B cell (primary cell): ENCODE measurements around the gene LYPD1. TPM values are rescaled to one million over a fixed set of nuclear protein-coding genes. Genes with fewer than 3 reads are reported as not detected.

Source experiments
- ATAC-seq: fragments of 200-7000 bp; cut with Tn5 transposase; one replicate; pipeline ENCODE4 v1.10.0; 2021; ENCODE audit warnings: low read depth, mild to moderate bottlenecking, moderate number of reproducible peaks, moderate library complexity
- CTCF ChIA-PET: fragments of 350-600 bp; sonication (Branson Sonifier 250); formaldehyde crosslinking; loops from one replicate; lab custom pipeline; 2021; ENCODE audit warnings: antibody characterized with exemption, inconsistent platforms; lab: Charles Lee
- POLR2A ChIA-PET: fragments of 350-600 bp; sonication (Branson Sonifier 250); formaldehyde crosslinking; loops from one replicate; lab custom pipeline; 2021; ENCODE audit warnings: antibody characterized with exemption; lab: Charles Lee
- DNase-seq: peaks from one replicate; pipeline ENCODE4 v3.0.0; 2013
- H2AFZ ChIP-seq: 2 replicates; pipeline ENCODE4 v1.6.1; 2012; ENCODE audit warnings: mild to moderate bottlenecking, low read depth, low read length; ENCODE audit not compliant: insufficient read depth, poor library complexity, severe bottlenecking
- H3K27ac ChIP-seq, 2 donors: 1 replicate in 1 of 2; 2 replicates in 1 of 2; pipeline ENCODE4 v1.5.1; 2012 to 2013; ENCODE audit warnings: low read length in 2 of 2, mild to moderate bottlenecking in 2 of 2, moderate library complexity in 1 of 2
- H3K27me3 ChIP-seq, 4 experiments: fragments of 200-600 bp in 1 of 4; sonication (generic) in 1 of 4; replicated peaks in 1 of 4; 1 replicate in 2 of 4; 2 replicates in 2 of 4; pipeline versions ENCODE4 v1.6.1 to v1.7.0; 2013 to 2016; ENCODE audit warnings: low read length in 3 of 4, mild to moderate bottlenecking in 2 of 4, mixed read lengths in 1 of 4, moderate library complexity in 1 of 4; ENCODE audit not compliant: insufficient read depth in 4 of 4, control insufficient read depth in 3 of 4; ENCODE audit errors: control extremely low read depth in 1 of 4
- H3K36me3 ChIP-seq, 2 experiments: replicated peaks in 1 of 2; 1 replicate in 1 of 2; 2 replicates in 1 of 2; pipeline versions ENCODE4 v1.6.1 to v1.7.1; 2013; ENCODE audit warnings: low read length in 1 of 2; ENCODE audit not compliant: insufficient read depth in 2 of 2, control insufficient read depth in 1 of 2; ENCODE audit errors: control extremely low read depth in 1 of 2, extremely low read depth in 1 of 2
- H3K4me1 ChIP-seq, 2 donors: fragments of 200-600 bp in 1 of 2; sonication (generic) in 1 of 2; 1 replicate in 1 of 2; 2 replicates in 1 of 2; pipeline versions ENCODE4 v1.5.1 to v1.6.1; 2013 to 2017; ENCODE audit warnings: low read length in 2 of 2; ENCODE audit not compliant: control insufficient read depth in 2 of 2, insufficient read depth in 2 of 2
- H3K4me2 ChIP-seq: replicated peaks from 2 replicates; pipeline ENCODE3; 2012; ENCODE audit warnings: mild to moderate bottlenecking, low read depth, low read length; ENCODE audit not compliant: poor library complexity, severe bottlenecking
- H3K4me3 ChIP-seq, 5 experiments: fragments of 200-600 bp in 1 of 5; sonication (generic) in 1 of 5; 1 replicate in 3 of 5; 2 replicates in 2 of 5; pipeline versions ENCODE4 v1.5.1 to v1.7.0; 2011 to 2016; ENCODE audit warnings: low read length in 4 of 5, mild to moderate bottlenecking in 4 of 5, low read depth in 2 of 5, control low read depth in 1 of 5, moderate library complexity in 1 of 5; ENCODE audit not compliant: insufficient read depth in 1 of 5; ENCODE audit errors: control extremely low read depth in 1 of 5, extremely low read depth in 1 of 5
- H3K79me2 ChIP-seq: fragments of 200-600 bp; sonication (generic); one replicate; pipeline ENCODE4 v1.6.0; 2016; ENCODE audit warnings: low read length; ENCODE audit not compliant: control insufficient read depth, insufficient read depth
- H3K9ac ChIP-seq: fragments of 200-600 bp; sonication (generic); 2 replicates; pipeline ENCODE4 v1.6.1; 2017; ENCODE audit warnings: mild to moderate bottlenecking, low read length, moderate library complexity
- H3K9me3 ChIP-seq, 3 donors: one replicate each; pipeline versions ENCODE4 v1.6.1 to v1.7.1; 2013; ENCODE audit warnings: low read length in 2 of 3; ENCODE audit not compliant: control insufficient read depth in 2 of 3, insufficient read depth in 1 of 3; ENCODE audit errors: control extremely low read depth in 1 of 3
- H4K20me1 ChIP-seq: 2 replicates; pipeline ENCODE4 v1.6.0; 2012; ENCODE audit warnings: mild to moderate bottlenecking, low read length; ENCODE audit not compliant: insufficient read depth, control insufficient read depth, poor library complexity, severe bottlenecking
- H3K27ac Mint-ChIP-seq: one replicate; pipeline ENCODE4 v1.8.0; 2021; ENCODE audit warnings: mixed read lengths
- H3K27me3 Mint-ChIP-seq: one replicate; pipeline ENCODE4 v1.8.0; 2021; ENCODE audit warnings: mixed read lengths
- H3K4me1 Mint-ChIP-seq: one replicate; pipeline ENCODE4 v1.8.0; 2021; ENCODE audit warnings: mixed read lengths
- H3K4me3 Mint-ChIP-seq: one replicate; pipeline ENCODE4 v1.8.0; 2021; ENCODE audit warnings: mixed read lengths
- H3K9me3 Mint-ChIP-seq: one replicate; pipeline ENCODE4 v1.8.0; 2022; ENCODE audit warnings: mixed read lengths; ENCODE audit not compliant: insufficient read depth
- CTCF ChIP-seq: fragments of 200-600 bp; IDR thresholded peaks from one replicate; pipeline ENCODE4 v1.8.0; 2022; ENCODE audit warnings: antibody characterized with exemption, mild to moderate bottlenecking
- EZH2 ChIP-seq: IDR thresholded peaks from 2 replicates; pipeline ENCODE4 v1.6.1; 2012; ENCODE audit warnings: borderline replicate concordance, low read depth, mild to moderate bottlenecking, moderate library complexity, low read length; ENCODE audit not compliant: insufficient read depth, poor library complexity, severe bottlenecking
- WGBS: methylation state at CpG from one replicate; pipeline ENCODE4 v1.1.5; 2013; ENCODE audit warnings: missing lambda C conversion rate; ENCODE audit not compliant: insufficient coverage; 5-methylcytosine and 5-hydroxymethylcytosine counted together
- intact Hi-C: fragments of 100-400 bp; cut with micrococcal nuclease; formaldehyde crosslinking; loops from one replicate; pipeline ENCODE4 v1.10.0; 2022
- polyA plus RNA-seq: library from polyadenylated mRNA; depleted of rRNA; stranded (reverse); fragments of >200 nt; gene quantifications from 2 replicates; pipeline ENCODE4 v1.2.3, GENCODE V29; 2012
- total RNA-seq, 2 donors: library from RNA; stranded (reverse); fragments of 120-200 nt in 1 of 2; gene quantifications; 1 replicate in 1 of 2; 2 replicates in 1 of 2; pipeline versions ENCODE4 v1.2.3 to v1.2.4, GENCODE V29; 2013 to 2022

The LYPD1 gene
- total and polyA plus RNA-seq, 2 donors (not counting 1 experiment from before 2014, with no cell fraction given), result 0.07 TPM; not detected in 1

- H3K27me3 ChIP-seq, result no peaks in the 10 kb centered on the region
- ATAC-seq, result no peak
- intact Hi-C loops, result no loop called here
Observed at GRCh38 chr2:132692816-132693215, 22.8 kb upstream of the LYPD1 start.

GRCh38 chr2:132691556-132691955 is 21.6 kb upstream of the LYPD1 start:
- no peaks in the 10 kb centered on the region for H3K9me3 ChIP-seq
- H3K4me3 ChIP-seq, result no peak overlapping the region
- no peaks in the 10 kb centered on the region for H3K4me1 ChIP-seq
- ChIA-PET POLR2A (no interaction called here), CTCF (no interaction called here)
- Mint-ChIP-seq H3K4me1 (no peaks in the 10 kb centered on the region), H3K4me3 (no peak overlapping the region), H3K27me3 (peaks cover 3% of the 10 kb centered on the region), H3K9me3 (no peaks in the 10 kb centered on the region), H3K27ac (no peak overlapping the region)
- DNase-seq (no peak), ATAC-seq (no peak)
- intact Hi-C loops, result no loop called here
- H2AFZ ChIP-seq, result no peak overlapping the region
- H3K9ac ChIP-seq, result no peak overlapping the region
- H3K27me3 ChIP-seq, result no peaks in the 10 kb centered on the region
- no peak overlapping the region for H3K4me2 ChIP-seq
- TF ChIP-seq EZH2 (no peak), CTCF (no peak)
- no peaks in the 10 kb centered on the region for H4K20me1 ChIP-seq
- H3K79me2 ChIP-seq, result no peaks in the 10 kb centered on the region
- H3K36me3 ChIP-seq, result no peaks in the 10 kb centered on the region
- 92% methylated on average over 4 of the region's 4 CpGs for WGBS
- no peak overlapping the region for H3K27ac ChIP-seq

More at GRCh38 chr2:132692816-132693215, 22.8 kb upstream of the LYPD1 start:
- ChIA-PET POLR2A (no interaction called here), CTCF (interaction anchor here (0.7 kb wide), 1 partner anchor 395 kb away, joined by 3 read pairs; no protein-coding TSS in a partner anchor)
- Histone ChIP-seq H3K27ac (no peak overlapping the region), H3K9ac (no peak overlapping the region), H3K4me2 (no peak overlapping the region), H3K4me3 (no peak overlapping the region), H2AFZ (no peak overlapping the region), H3K9me3 (no peaks in the 10 kb centered on the region), H3K36me3 (no peaks in the 10 kb centered on the region), H3K79me2 (no peaks in the 10 kb centered on the region), H4K20me1 (no peaks in the 10 kb centered on the region), H3K4me1 (no peaks in the 10 kb centered on the region)
- no peaks in the 10 kb centered on the region for H3K4me1 Mint-ChIP-seq
- no peak overlapping the region for H3K27ac Mint-ChIP-seq
- no peak overlapping the region for H3K4me3 Mint-ChIP-seq
- no CpG with 5 or more reads among the region's 1 CpG for WGBS
- H3K9me3 Mint-ChIP-seq, result no peaks in the 10 kb centered on the region
- peaks cover 3% of the 10 kb centered on the region for H3K27me3 Mint-ChIP-seq
- no peak for DNase-seq
- no peak for TF ChIP-seq EZH2
- TF ChIP-seq CTCF, result no peak
